HUES64 (cell line): Measurements from ENCODE around the gene DPY30.

Source experiments
- H3K27ac ChIP-seq: 2 replicates; pipeline ENCODE4 v1.7.0; 2013; ENCODE audit warnings: low read depth, low read length, inconsistent platforms
- H3K27me3 ChIP-seq: 2 replicates; pipeline ENCODE4 v1.6.1; 2013; ENCODE audit warnings: mild to moderate bottlenecking, low read length; ENCODE audit not compliant: insufficient read depth
- H3K36me3 ChIP-seq: 2 replicates; pipeline ENCODE4 v1.6.1; 2013; ENCODE audit warnings: mild to moderate bottlenecking, low read length; ENCODE audit not compliant: insufficient read depth
- H3K4me1 ChIP-seq: 2 replicates; pipeline ENCODE4 v1.6.1; 2013; ENCODE audit warnings: mild to moderate bottlenecking, low read length, moderate library complexity; ENCODE audit not compliant: insufficient read depth
- H3K4me3 ChIP-seq: 2 replicates; pipeline ENCODE4 v1.5.1; 2013; ENCODE audit warnings: mild to moderate bottlenecking, low read length, moderate library complexity
- H3K9ac ChIP-seq: 2 replicates; pipeline ENCODE4 v1.6.1; 2013; ENCODE audit warnings: mild to moderate bottlenecking, low read depth, low read length
- H3K9me3 ChIP-seq: 2 replicates; pipeline ENCODE4 v1.6.1; 2013; ENCODE audit warnings: low read depth, low read length; ENCODE audit not compliant: insufficient read depth
- WGBS: fragments of 150-250, 120-280 bp; methylation state at CpG from one replicate; pipeline ENCODE4 v1.1.7; 2013; ENCODE audit warnings: missing lambda C conversion rate; 5-methylcytosine and 5-hydroxymethylcytosine counted together

DPY30 gene

GRCh38 chr2:31989946-31990345 is 49.7 kb downstream of the DPY30 start:
- no peak overlapping the region for H3K27ac ChIP-seq
- H3K9me3 ChIP-seq = no peaks in the 10 kb centered on the region
- H3K9ac ChIP-seq = no peak overlapping the region
- H3K4me3 ChIP-seq = no peak overlapping the region
- H3K27me3 ChIP-seq = no peaks in the 10 kb centered on the region
- no peaks in the 10 kb centered on the region for H3K36me3 ChIP-seq
- 96% methylated on average over 3 of the region's 4 CpGs for WGBS
- H3K4me1 ChIP-seq = no peaks in the 10 kb centered on the region

- WGBS = 99% methylated on average over 2 of the region's 2 CpGs
- Histone ChIP-seq H3K27me3 (no peaks in the 10 kb centered on the region), H3K36me3 (no peaks in the 10 kb centered on the region), H3K9ac (no peak overlapping the region), H3K27ac (no peak overlapping the region), H3K9me3 (no peaks in the 10 kb centered on the region), H3K4me1 (no peaks in the 10 kb centered on the region), H3K4me3 (no peak overlapping the region)
These were observed 52.0 kb downstream of the DPY30 start for GRCh38 chr2:31987454-31988220.

- WGBS = 85% methylated on average over 3 of the region's 3 CpGs
- H3K27ac ChIP-seq = no peak overlapping the region
- H3K9ac ChIP-seq = no peak overlapping the region
- no peaks in the 10 kb centered on the region for H3K4me1 ChIP-seq
- no peaks in the 10 kb centered on the region for H3K27me3 ChIP-seq
- H3K4me3 ChIP-seq = no peak overlapping the region
- H3K36me3 ChIP-seq = no peaks in the 10 kb centered on the region
- no peaks in the 10 kb centered on the region for H3K9me3 ChIP-seq
These were observed 52.7 kb downstream of the DPY30 start for GRCh38 chr2:31986906-31987305.

GRCh38 chr2:31983762-31984467 is 55.7 kb downstream of the DPY30 start:
- H3K27ac ChIP-seq = no peak overlapping the region
- H3K9me3 ChIP-seq = no peaks in the 10 kb centered on the region
- H3K36me3 ChIP-seq = no peaks in the 10 kb centered on the region
- H3K4me3 ChIP-seq = no peak overlapping the region
- H3K4me1 ChIP-seq = peaks cover 14% of the 10 kb centered on the region
- no peaks in the 10 kb centered on the region for H3K27me3 ChIP-seq
- 93% methylated on average over 3 of the region's 5 CpGs for WGBS
- H3K9ac ChIP-seq = no peak overlapping the region

GRCh38 chr2:31980674-31981356 is 58.8 kb downstream of the DPY30 start:
- no peak overlapping the region for H3K9ac ChIP-seq
- no peak overlapping the region for H3K27ac ChIP-seq
- no peak overlapping the region for H3K4me3 ChIP-seq
- H3K36me3 ChIP-seq = no peaks in the 10 kb centered on the region
- no peaks in the 10 kb centered on the region for H3K27me3 ChIP-seq
- no peaks in the 10 kb centered on the region for H3K9me3 ChIP-seq
- peaks cover 14% of the 10 kb centered on the region for H3K4me1 ChIP-seq
- 87% methylated on average over 5 of the region's 6 CpGs for WGBS

- Histone ChIP-seq H3K27me3 (no peaks in the 10 kb centered on the region), H3K4me3 (no peak overlapping the region), H3K36me3 (no peaks in the 10 kb centered on the region), H3K9ac (no peak overlapping the region), H3K4me1 (peaks cover 14% of the 10 kb centered on the region), H3K27ac (no peak overlapping the region), H3K9me3 (no peaks in the 10 kb centered on the region)
- 98% methylated on average over 2 of the region's 3 CpGs for WGBS
These were observed 59.6 kb downstream of the DPY30 start for GRCh38 chr2:31979956-31980355.

- Histone ChIP-seq H3K4me3 (no peak overlapping the region), H3K36me3 (no peaks in the 10 kb centered on the region), H3K9ac (no peak overlapping the region), H3K9me3 (no peaks in the 10 kb centered on the region), H3K4me1 (peaks cover 14% of the 10 kb centered on the region), H3K27ac (no peak overlapping the region), H3K27me3 (no peaks in the 10 kb centered on the region)
- 100% methylated on average over 2 of the region's 3 CpGs for WGBS
These were observed 60.6 kb downstream of the DPY30 start for GRCh38 chr2:31979018-31979417.

- no peak overlapping the region for H3K9ac ChIP-seq
- H3K4me3 ChIP-seq = no peak overlapping the region
- no peaks in the 10 kb centered on the region for H3K36me3 ChIP-seq
- H3K4me1 ChIP-seq = peaks cover 14% of the 10 kb centered on the region
- no peaks in the 10 kb centered on the region for H3K9me3 ChIP-seq
- H3K27me3 ChIP-seq = no peaks in the 10 kb centered on the region
- no peak overlapping the region for H3K27ac ChIP-seq
- WGBS = 95% methylated on average over 6 of the region's 6 CpGs
These were observed 61.2 kb downstream of the DPY30 start for GRCh38 chr2:31978436-31978835.
